Neural progenitor cell (in vitro differentiated cells): ENCODE results near the gene MSI1. TPM values are rescaled to one million over a fixed set of nuclear protein-coding genes. Genes with fewer than 3 reads are reported as not detected.

Experiments
- DNase-seq: peaks from one replicate; pipeline ENCODE4 v3.0.0-alpha.2; 2016; ENCODE audit warnings: low spot score
- H2AFZ ChIP-seq: fragments of 200-600 bp; sonication (generic); replicated peaks from 2 replicates; pipeline ENCODE4 v1.6.1; 2016; ENCODE audit warnings: antibody characterized with exemption
- H3F3A ChIP-seq: fragments of 200-600 bp; sonication (generic); 2 replicates; pipeline ENCODE4 v1.6.1; 2016; ENCODE audit warnings: antibody characterized with exemption, low read depth
- H3K27ac ChIP-seq: fragments of 200-600 bp; sonication (generic); 2 replicates; pipeline ENCODE4 v1.5.1; 2016; ENCODE audit warnings: mild to moderate bottlenecking
- H3K27me3 ChIP-seq: fragments of 200-600 bp; sonication (generic); 2 replicates; pipeline ENCODE4 v1.6.1; 2016; ENCODE audit warnings: mild to moderate bottlenecking, moderate library complexity
- H3K36me3 ChIP-seq: fragments of 200-600 bp; sonication (generic); 2 replicates; pipeline ENCODE4 v1.5.1; 2016
- H3K4me1 ChIP-seq: fragments of 200-600 bp; sonication (generic); 2 replicates; pipeline ENCODE4 v1.6.1; 2016; ENCODE audit warnings: mixed run types
- H3K4me2 ChIP-seq: fragments of 200-600 bp; sonication (generic); 2 replicates; pipeline ENCODE4 v1.6.1; 2016
- H3K4me3 ChIP-seq: fragments of 200-600 bp; sonication (generic); 2 replicates; pipeline ENCODE4 v1.5.1; 2016
- H3K79me2 ChIP-seq: fragments of 200-600 bp; sonication (generic); 2 replicates; pipeline ENCODE4 v1.6.1; 2016; ENCODE audit warnings: low read depth
- H3K9ac ChIP-seq: fragments of 200-600 bp; sonication (generic); 2 replicates; pipeline ENCODE4 v1.6.1; 2016
- H3K9me3 ChIP-seq: fragments of 200-600 bp; sonication (generic); 2 replicates; pipeline ENCODE4 v1.5.1; 2016; ENCODE audit warnings: low read depth
- H4K20me1 ChIP-seq: fragments of 200-600 bp; sonication (generic); 2 replicates; pipeline ENCODE4 v1.6.1; 2016; ENCODE audit warnings: low read depth
- H3K27ac Mint-ChIP-seq: 3 replicates; pipeline ENCODE4 v1.8.0; 2021; ENCODE audit warnings: mixed read lengths
- H3K27me3 Mint-ChIP-seq: 2 replicates; pipeline ENCODE4 v1.8.0; 2022; ENCODE audit warnings: low read depth, mild to moderate bottlenecking, inconsistent platforms, moderate library complexity, mixed read lengths; ENCODE audit not compliant: insufficient read depth
- H3K36me3 Mint-ChIP-seq: 3 replicates; pipeline ENCODE4 v1.8.0; 2021; ENCODE audit warnings: mixed read lengths
- H3K4me1 Mint-ChIP-seq: 3 replicates; pipeline ENCODE4 v1.8.0; 2021; ENCODE audit warnings: mixed read lengths
- H3K4me3 Mint-ChIP-seq: 3 replicates; pipeline ENCODE4 v1.8.0; 2021; ENCODE audit warnings: mild to moderate bottlenecking, moderate library complexity, mixed read lengths
- H3K9me3 Mint-ChIP-seq: 3 replicates; pipeline ENCODE4 v1.8.0; 2020; ENCODE audit warnings: mixed read lengths
- CTCF ChIP-seq: fragments of 200-600 bp; sonication (generic); IDR thresholded peaks from 2 replicates; pipeline ENCODE4 v1.5.1; 2017; ENCODE audit warnings: antibody characterized with exemption, mild to moderate bottlenecking
- EZH2 ChIP-seq: fragments of 200-600 bp; sonication (generic); IDR thresholded peaks from 2 replicates; pipeline ENCODE4 v1.6.1; 2017; ENCODE audit warnings: antibody characterized with exemption, mild to moderate bottlenecking, moderate library complexity
- EZH2phosphoT487 ChIP-seq: fragments of 200-600 bp; sonication (generic); IDR thresholded peaks from 2 replicates; pipeline ENCODE4 v1.6.1; 2017; ENCODE audit warnings: antibody characterized with exemption
- total RNA-seq: library from RNA; depleted of rRNA; stranded (reverse); fragments of >200 nt; gene quantifications from 2 replicates; pipeline ENCODE4 v1.2.3, GENCODE V29; 2015; ENCODE audit warnings: low replicate concordance

The MSI1 gene
- total RNA-seq, 1 donor from 2014 or later: 40.2 TPM

GRCh38 chr12:120406553-120406952 is 37.6 kb upstream of the MSI1 start:
- Histone ChIP-seq H3K4me2 (no peak overlapping the region), H3K27me3 (no peaks in the 10 kb centered on the region), H3K4me3 (no peak overlapping the region), H4K20me1 (no peaks in the 10 kb centered on the region), H2AFZ (no peak overlapping the region), H3K36me3 (no peaks in the 10 kb centered on the region), H3K27ac (peak overlapping the region; percentile 18), H3K9ac (no peak overlapping the region), H3K9me3 (no peaks in the 10 kb centered on the region), H3K4me1 (peaks cover 16% of the 10 kb centered on the region), H3F3A (peaks cover 31% of the 10 kb centered on the region), H3K79me2 (no peaks in the 10 kb centered on the region)
- no peaks in the 10 kb centered on the region for H3K36me3 Mint-ChIP-seq
- H3K27ac Mint-ChIP-seq: peak overlapping the region; percentile 81
- H3K4me1 Mint-ChIP-seq: peaks cover 37% of the 10 kb centered on the region
- no peak for DNase-seq
- H3K27me3 Mint-ChIP-seq: peaks cover 11% of the 10 kb centered on the region
- TF ChIP-seq CTCF (no peak), EZH2phosphoT487 (no peak), EZH2 (no peak)
- no peaks in the 10 kb centered on the region for H3K9me3 Mint-ChIP-seq
- no peak overlapping the region for H3K4me3 Mint-ChIP-seq

GRCh38 chr12:120406069-120406468 is 37.1 kb upstream of the MSI1 start:
- no peak overlapping the region for H3K9ac ChIP-seq

GRCh38 chr12:120404271-120404670 is 35.3 kb upstream of the MSI1 start:
- no peak overlapping the region for H2AFZ ChIP-seq
- peaks cover 32% of the 10 kb centered on the region for H3F3A ChIP-seq
- H3K9ac ChIP-seq: no peak overlapping the region
- Mint-ChIP-seq H3K36me3 (no peaks in the 10 kb centered on the region), H3K4me3 (peak overlapping the region; percentile 64), H3K27ac (peak overlapping the region; percentile 58), H3K27me3 (peaks cover 21% of the 10 kb centered on the region), H3K9me3 (no peaks in the 10 kb centered on the region), H3K4me1 (peaks cover 47% of the 10 kb centered on the region)
- H3K9me3 ChIP-seq: no peaks in the 10 kb centered on the region
- no peak for TF ChIP-seq EZH2
- TF ChIP-seq CTCF: no peak
- no peak for TF ChIP-seq EZH2phosphoT487
- H3K4me3 ChIP-seq: no peak overlapping the region
- peaks cover 18% of the 10 kb centered on the region for H3K4me1 ChIP-seq
- DNase-seq: no peak
- no peaks in the 10 kb centered on the region for H3K36me3 ChIP-seq
- H3K27me3 ChIP-seq: no peaks in the 10 kb centered on the region
- H3K27ac ChIP-seq: no peak overlapping the region
- no peaks in the 10 kb centered on the region for H3K79me2 ChIP-seq
- H3K4me2 ChIP-seq: no peak overlapping the region
- H4K20me1 ChIP-seq: no peaks in the 10 kb centered on the region

More at GRCh38 chr12:120406069-120406468, 37.1 kb upstream of the MSI1 start:
- no peak for TF ChIP-seq EZH2
- TF ChIP-seq EZH2phosphoT487: no peak
- no peak for TF ChIP-seq CTCF
- H3K27me3 Mint-ChIP-seq: peaks cover 12% of the 10 kb centered on the region
- Histone ChIP-seq H3K27me3 (no peaks in the 10 kb centered on the region), H2AFZ (no peak overlapping the region), H3K4me1 (peaks cover 16% of the 10 kb centered on the region), H3K4me3 (no peak overlapping the region), H3F3A (peaks cover 32% of the 10 kb centered on the region), H3K27ac (peak overlapping the region; percentile 18), H3K9me3 (no peaks in the 10 kb centered on the region), H3K36me3 (no peaks in the 10 kb centered on the region), H3K4me2 (no peak overlapping the region), H4K20me1 (no peaks in the 10 kb centered on the region), H3K79me2 (no peaks in the 10 kb centered on the region)
- peak overlapping the region; percentile 81 for H3K27ac Mint-ChIP-seq
- peaks cover 37% of the 10 kb centered on the region for H3K4me1 Mint-ChIP-seq
- no peak overlapping the region for H3K4me3 Mint-ChIP-seq
- H3K36me3 Mint-ChIP-seq: no peaks in the 10 kb centered on the region
- H3K9me3 Mint-ChIP-seq: no peaks in the 10 kb centered on the region
- no peak for DNase-seq
